Stimulated activated naive CD4-positive, alpha-beta T cell treated with Interleukin-2 at 50 U/mL for 16 hours (primary cell): ENCODE measurements around the gene DHRS13.
A peak's percentile ranks its signal among the peaks of the same experiment; 100 is the strongest.
"Not testable (repeated sequence)": the region's sequence is repeated elsewhere in the genome, so short reads cannot be mapped to it uniquely, and the experiment has no call there.

Source experiments
- DNase-seq: peaks from one replicate; lab custom pipeline; 2025; lab: John Stamatoyannopoulos, UW

DHRS13 gene

DNA sequence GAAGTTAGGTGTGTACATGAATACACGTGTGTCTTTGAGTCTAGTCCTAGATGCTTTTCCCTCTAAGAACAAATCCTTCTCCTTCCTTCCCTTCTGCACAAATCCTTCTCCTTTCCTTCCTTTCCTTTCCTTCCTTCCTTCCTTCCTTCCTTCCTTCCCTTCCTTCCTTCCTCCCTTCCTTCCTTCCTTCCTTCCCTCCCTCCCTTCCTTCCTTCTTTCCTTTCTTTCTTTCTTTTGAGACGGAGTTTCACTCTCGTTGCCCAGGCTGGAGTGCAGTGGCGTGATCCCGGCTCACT is 615 bp upstream of the DHRS13 start:
- not testable (repeated sequence) for DNase-seq

DNA sequence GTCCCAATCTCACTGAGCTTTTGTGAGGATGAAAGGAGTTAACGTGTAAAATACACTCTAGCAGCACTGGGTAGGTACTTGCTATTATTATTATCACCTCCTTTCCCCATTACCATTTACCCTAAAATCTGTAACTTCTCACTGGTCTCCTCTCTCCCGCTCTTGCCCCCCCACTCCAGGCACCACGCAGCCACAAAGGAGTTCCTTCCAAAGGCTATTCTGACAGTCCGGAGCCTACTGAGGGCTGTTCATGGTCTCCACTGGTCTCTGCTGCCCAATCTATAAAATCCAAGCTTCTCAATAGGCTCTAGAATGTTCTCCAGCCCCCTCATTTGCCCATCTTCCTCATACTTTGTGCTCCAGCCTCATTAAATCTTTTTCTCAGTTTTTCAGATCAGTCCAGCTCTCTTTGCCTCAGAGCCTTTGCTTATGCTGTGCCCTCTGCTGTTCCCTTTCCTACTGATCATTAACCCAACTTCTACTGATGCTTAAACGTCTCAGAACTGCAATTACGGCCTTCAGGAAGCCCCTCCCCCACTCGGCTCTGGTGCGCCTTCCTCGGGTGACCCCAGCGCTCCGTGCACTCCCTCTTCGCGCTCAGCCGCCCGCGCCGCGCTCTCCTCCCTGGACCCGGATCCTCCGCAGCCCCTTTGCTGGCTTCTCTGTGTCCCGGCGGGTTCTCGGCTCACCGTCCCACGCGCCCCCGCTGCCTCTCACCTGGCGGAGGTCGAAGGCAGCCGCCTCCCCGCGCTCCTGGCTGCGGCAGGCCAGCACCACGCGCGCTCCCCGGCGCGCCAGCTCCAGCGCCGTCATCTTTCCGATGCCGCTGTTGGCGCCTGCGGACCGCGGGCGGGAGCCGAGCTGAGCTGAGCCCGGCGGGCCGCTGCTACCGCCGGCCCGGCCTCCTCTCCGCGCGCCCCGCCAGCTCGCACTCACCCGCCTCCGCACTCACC is 737 bp downstream of the DHRS13 start:
- peak; percentile 64 for DNase-seq

DNA sequence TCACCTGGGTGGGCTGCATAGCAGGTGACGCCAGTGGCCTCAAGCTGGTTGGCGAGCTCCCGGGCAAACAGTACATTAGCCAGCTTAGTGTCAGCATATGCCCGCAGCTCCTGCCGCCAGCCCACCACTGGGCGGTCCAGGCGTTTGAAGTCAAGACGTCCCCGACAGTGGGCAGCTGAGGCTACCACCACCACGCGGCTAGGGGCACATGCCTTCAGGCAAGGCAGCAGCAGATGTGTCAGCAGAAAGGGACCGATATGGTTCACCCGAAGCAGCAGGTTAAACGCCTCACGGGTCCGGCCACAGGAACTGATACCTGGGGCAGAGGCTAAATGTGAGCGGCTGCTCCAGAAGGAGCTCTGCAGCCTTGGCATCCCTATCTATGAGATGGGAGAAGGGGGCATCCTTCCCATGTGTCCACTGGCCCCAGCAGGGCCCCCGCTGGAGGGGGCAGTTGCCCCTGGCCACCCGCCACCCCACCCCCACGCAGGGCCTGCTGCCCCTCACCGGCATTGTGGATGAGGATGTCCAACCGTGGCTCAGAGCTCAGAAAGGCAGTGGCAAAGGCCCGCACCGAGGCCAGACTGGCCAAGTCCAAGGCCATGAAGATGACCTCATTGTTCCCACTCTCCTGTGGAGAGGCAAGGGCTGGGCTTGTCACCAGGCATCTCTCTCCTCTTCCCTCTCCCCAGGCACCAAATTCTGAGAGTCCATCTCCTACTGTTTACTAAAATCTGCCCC is 1.7 kb downstream of the DHRS13 start:
- DNase-seq = no peak

DNA sequence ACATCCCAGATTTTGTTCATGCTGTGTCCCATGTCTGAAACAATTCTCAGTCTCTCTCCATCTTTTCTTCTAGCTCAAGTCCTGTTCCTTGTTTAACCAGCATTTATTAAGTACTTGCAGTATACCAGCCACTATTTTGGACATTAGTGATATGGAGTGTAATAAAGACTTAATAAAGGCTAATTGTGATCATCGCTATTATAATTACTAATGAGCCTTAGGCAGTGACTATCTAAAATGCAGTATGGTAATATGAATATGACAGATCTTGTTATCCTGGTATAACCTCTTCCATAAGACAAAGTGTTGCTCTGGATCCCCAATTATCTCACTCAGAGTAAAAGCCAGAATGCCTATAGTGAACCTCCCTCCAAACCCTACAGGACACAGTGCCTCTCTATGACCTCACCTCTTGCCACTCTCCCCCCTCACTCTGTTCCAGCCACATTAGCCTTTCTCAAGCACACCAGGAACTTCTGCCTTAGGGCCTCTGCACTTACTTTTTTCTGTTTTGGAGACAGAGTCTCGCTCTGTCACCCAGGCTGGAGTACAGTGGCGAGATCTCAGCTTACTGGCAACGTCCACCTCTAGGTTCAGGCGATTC is 3.6 kb downstream of the DHRS13 start:
- no peak for DNase-seq

DNA sequence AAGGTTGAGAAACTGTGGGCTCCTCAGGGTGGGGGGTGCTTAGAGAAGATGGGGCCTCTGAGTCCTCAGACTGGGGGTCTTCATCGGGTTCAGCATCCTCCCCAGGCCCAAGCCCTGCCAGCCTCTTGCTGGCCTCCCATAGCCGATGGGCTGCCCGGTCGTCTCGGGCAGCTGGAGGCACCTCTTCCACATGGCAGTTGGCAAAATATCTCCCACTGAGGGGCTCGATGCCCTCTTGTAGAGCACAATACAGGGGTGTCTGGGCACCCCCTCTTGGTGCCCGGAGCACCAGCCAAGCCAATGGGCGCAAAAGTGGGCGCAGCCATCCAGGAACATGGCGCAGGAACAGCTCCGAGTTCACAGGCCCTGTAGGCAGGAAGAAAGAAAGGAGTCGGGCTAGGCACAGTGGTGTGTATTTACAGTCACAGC is 4.3 kb downstream of the DHRS13 start:
- no peak for DNase-seq

DNA sequence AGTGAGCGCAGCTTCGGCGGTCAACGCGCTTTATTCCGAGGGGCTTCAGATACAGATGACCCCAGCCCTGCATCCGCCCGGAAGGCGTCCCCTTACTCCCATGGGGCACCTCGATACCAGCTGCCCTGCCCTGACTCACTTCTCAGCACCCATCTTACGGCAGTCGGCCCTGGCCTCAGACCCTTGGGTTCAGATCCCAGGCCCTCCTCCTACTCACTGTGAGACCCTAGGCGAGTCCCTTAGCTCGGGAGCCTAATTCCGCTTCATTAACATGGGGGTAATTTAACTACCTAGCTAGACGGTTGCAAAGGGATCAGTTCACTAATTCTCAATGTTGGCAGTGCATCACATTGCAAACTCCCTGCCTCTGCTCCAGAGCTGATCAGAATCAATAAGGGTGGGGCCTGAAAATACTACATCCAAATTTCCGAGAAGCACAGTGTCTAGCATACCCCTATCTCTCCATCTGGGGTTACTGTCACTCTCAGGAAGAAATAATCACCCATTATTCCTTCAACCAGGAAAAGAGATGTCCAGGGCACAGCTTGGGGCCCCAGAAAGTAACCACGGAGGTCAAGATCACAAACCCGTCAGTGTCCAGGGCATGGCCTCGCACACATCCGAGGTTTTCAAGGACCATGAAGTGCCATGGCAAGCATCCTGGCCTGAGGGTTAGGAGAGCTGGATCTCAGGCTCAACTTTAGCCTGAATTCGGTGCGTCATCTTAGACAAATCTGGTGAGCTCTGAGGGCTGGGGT is 4.9 kb downstream of the DHRS13 start:
- peak; percentile 49 for DNase-seq

DNA sequence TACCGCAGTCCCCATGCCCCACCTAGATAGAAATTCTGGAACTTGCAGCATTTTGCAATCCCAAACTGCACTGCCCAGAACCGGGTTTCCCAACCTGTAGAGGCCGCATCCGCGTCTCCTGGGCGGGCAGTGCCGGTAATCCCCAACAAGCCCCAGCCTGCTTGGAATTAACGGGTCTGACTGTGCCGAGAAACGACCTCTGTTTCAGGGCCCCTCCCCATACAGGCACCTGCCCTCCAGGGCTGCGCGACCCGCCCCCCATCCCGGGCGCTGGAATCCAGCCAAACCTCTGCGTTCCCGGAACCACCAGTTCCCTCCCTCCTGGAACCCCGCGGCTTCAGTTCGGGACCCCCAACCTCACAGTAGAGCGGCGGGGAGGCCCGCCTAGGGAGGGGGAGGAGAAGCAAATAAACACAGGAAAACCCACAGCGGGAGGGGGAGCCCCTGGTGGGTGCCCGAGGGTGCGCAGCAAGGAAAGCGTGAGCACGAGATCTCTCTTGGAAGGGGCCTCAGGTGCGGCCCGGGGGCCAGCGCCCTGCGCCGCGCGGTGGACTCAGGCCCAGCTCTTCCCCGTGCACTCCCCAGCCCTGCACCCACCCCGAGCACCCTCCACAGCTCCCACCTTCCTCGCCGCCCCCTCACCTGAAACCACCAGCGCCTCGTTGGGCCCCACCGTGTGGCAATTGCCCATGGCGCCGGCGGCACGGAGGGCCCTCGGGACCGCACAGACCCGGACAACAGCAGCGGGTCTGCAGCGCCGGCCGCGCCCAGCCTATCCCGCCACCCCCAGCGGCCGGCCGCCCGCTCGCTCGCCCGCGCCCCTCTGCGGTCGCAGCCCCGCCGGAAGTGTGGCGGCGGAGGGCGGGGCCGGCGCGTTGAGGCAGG is 5.8 kb downstream of the DHRS13 start, which contains the start of gene FLOT2:
Gene FLOT2, minus strand, starts transcription at position 850 of the 885 bp plus-strand sequence. Its CDS starts 159 bp downstream, at position 691.
- DNase-seq = peak; percentile 69

DNA sequence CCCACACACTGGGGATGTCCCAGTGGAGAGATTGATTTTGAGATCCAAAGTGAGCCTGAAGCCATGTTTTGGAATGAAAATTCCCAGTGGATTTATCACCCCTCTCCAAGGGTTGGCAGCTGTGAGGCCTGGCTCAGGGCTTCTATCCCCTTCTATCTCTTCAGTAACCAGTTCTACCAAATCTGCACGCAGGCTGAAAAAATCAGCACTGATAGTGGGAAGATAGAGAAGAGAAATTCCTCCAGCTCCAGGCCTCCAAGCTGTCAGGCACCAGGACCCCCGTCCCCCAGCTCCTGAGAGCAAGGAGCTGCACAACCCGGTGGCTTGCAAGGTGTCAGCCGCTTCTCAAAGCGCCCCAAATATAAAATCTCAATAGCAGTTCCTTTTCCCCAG is 6.4 kb downstream of the DHRS13 start:
- DNase-seq = no peak

DNA sequence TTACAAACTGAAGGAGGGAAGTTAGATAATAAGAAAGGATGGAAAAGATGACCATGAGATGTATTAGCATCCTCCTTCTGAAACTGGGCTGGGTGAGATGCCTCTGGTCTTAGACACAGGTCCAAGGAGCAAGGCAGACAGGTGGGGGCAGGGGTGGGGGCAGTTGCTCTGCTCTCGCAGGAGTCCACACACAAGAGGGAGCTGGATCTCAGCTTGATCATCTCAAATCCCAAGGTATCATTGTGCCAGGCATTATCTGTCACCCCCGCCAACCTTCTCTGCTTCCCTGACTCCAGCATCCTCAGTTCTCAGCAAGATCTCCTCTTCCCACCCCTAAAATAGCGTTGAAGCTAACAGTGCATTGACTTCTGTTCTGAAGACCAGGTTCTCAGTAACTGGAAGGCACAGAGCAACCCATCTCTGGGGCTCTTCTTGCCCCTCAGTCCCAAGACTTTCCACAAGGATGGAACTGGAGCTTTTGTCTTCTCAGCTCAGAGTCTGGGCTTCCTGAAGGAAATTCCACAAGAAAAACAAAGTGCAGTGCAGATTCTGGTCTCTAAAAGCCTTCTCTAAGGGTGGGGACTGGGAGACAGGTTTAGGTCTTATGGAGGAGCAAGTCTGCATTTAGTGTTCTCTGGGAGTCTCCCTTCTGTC is 7.0 kb downstream of the DHRS13 start:
- DNase-seq = no peak

DNA sequence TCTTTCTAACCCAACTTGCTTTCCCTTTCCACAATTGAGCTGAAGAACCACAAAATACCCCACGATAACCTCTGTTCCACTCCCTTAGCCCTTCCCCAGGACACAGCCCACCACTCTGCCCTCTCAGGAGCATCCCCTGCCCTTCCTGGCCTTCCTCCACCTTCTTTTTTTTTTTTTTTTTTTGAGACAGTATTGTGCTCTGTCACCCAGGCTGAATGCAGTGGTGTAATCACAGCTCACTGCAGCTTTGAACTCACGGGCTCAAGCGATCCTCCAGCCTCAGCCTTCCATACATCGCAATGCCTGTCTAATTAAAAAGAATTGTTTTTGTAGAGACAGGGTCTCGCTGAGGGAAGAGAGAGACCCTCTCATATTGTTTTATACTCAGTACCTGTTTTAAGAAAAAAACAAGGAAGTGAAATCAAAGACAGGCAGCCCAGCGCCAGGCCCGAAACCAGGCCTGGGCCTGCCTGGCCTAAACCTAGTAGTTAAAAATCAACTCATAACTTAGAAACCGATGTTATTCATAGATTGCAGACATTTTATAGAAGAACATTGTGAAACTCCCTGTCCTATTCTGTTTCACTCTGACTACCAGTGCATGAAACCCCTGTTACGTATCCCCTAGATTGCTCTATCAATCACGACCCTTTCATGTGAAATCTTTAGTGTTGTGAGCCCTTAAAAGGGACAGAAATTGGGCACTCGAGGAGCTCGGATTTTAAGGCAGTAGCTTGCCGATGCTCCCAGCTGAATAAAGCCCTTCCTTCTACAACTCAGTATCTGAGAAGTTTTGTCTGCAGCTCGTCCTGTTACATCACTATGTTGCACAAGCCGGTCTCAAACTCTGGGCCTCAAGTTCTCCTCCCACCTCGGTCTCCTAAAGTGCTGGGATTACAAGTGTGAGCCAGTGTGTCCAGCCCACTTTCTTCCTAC is 9.4 kb downstream of the DHRS13 start:
- peak; percentile 27 for DNase-seq

- no peak for DNase-seq
Observed at GRCh38 chr17:28892024-28892423, 10.9 kb downstream of the DHRS13 start.

DNA sequence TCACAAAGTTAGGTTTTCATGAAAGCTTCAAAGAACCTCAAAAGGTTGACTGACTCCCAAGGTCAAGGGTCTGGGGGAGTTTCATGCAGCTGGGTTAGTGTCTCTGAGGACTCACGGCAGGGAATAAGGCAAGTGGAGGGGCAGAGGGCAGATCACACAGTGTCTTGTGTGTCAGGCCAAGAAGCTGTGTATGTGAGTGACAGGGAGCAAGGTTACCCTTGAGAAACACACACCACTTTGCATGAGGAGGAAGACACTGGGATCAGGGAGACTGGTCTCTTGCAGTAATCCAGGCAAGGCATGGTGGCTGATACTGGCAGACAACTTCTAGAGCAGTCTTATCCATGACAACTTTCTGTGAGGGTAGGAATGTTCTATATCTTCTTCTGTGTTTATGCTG is 11.7 kb downstream of the DHRS13 start:
- no peak for DNase-seq

- no peak for DNase-seq
Observed at GRCh38 chr17:28889996-28890395, 12.9 kb downstream of the DHRS13 start.

- no peak for DNase-seq
Observed at GRCh38 chr17:28888832-28889231, 14.0 kb downstream of the DHRS13 start.

GRCh38 chr17:28887871-28888471 is 14.9 kb downstream of the DHRS13 start:
- no peak for DNase-seq

- DNase-seq = no peak
Observed at GRCh38 chr17:28885951-28886350, 16.9 kb downstream of the DHRS13 start.

GRCh38 chr17:28885363-28885762 is 17.5 kb downstream of the DHRS13 start:
- no peak for DNase-seq

- DNase-seq = no peak
Observed at GRCh38 chr17:28883967-28884702, 18.7 kb downstream of the DHRS13 start.
